ENCODE data around the gene BMPER. TPM values are rescaled to one million over a fixed set of nuclear protein-coding genes. Genes with fewer than 3 reads are reported as not detected.

The BMPER gene
- total and polyA plus RNA-seq, 2 experiments from 2014 or later = 40.5 to 97.3 TPM

- Histone ChIP-seq H3K9me2 (ENCODE audit: insufficient read depth) (no peaks in the 10 kb centered on the region), H3K4me1 (ENCODE audit: insufficient read depth) (no peaks in the 10 kb centered on the region), H3F3A (ENCODE audit: insufficient read depth) (no peaks in the 10 kb centered on the region), H3K27ac (no peak overlapping the region), H3K4me2 (ENCODE audit: unreplicated experiment) (no peak overlapping the region), H3K4me3 (no peak overlapping the region), H4K20me1 (ENCODE audit: insufficient read depth) (no peaks in the 10 kb centered on the region), H3K9me3 (ENCODE audit: low read depth) (no peaks in the 10 kb centered on the region), H3K27me3 (replicated peaks; ENCODE audit: insufficient read depth) (no peaks in the 10 kb centered on the region), H3K36me3 (ENCODE audit: low read depth) (peaks cover 12% of the 10 kb centered on the region; the same call in 1 of the 2 replicates), H3K9ac (no peak overlapping the region), H3K79me2 (ENCODE audit: insufficient read depth) (0 out of 2 replicates have a peak, but pooled peaks cover 18% of the 10 kb centered on the region), H2AFZ (no peak overlapping the region)
- DNase-seq = no peak
- WGBS, 2 experiments (ENCODE audit: low coverage in 1 of 2, low lambda C conversion rate in 2 of 2, missing lambda C conversion rate in 2 of 2) = 93 to 94% methylated on average over 6 of the region's 6 CpGs
- TF ChIP-seq EZH2phosphoT487 (IDR thresholded peaks at IDR 0.05; ENCODE audit: insufficient read depth, low read depth) (no peak), EZH2 (IDR thresholded peaks at IDR 0.05; ENCODE audit: insufficient read depth, poor library complexity, severe bottlenecking) (no peak)
- in situ Hi-C loops (cut with MboI) = no loop called here
Measured at GRCh38 chr7:33998476-33998875, 93.1 kb downstream of the BMPER start.

DNA sequence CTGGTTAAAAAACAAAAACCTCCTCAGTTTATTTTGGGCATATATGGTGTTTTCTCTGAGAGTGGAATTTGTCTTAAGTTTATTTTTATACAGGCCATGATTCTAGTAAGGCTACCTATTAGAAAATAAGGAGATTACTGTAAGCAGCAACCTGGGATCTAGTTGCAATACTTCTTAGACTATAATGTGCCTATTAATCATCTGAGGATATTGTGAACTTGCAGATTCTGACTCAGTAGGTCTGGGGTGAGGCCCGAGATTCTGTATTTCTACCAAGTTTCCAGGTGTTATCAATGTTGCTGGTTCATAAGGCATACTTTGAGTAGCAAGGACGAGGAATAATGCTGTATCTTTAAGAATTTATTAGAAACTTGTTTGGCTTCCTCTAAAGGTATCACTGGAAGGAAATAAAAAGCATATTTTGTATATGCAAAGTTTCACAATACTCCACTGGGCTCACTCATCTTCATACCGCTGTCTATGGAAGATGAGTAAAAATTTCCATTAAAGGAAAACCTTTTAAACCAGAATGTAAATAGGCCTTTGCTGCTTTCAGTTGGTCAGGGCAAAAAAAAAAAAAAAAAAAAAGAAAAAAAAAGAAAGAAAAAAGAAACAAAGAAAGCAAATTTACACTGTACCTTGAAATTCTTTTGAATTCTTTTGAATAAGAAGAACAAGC lies 105.8 kb downstream of the BMPER start:
- Histone ChIP-seq H2AFZ (no peak overlapping the region), H3K4me1 (ENCODE audit: insufficient read depth) (peaks cover 38% of the 10 kb centered on the region), H3K36me3 (ENCODE audit: low read depth) (peaks cover 8% of the 10 kb centered on the region; the same call in 1 of the 2 replicates), H3K79me2 (ENCODE audit: insufficient read depth) (peaks cover 37% of the 10 kb centered on the region), H3K4me2 (ENCODE audit: unreplicated experiment) (peak overlapping the region; percentile 71), H3K9ac (peak overlapping the region; percentile 52), H3F3A (ENCODE audit: insufficient read depth) (peaks cover 37% of the 10 kb centered on the region), H3K9me2 (ENCODE audit: insufficient read depth) (no peaks in the 10 kb centered on the region), H3K4me3 (peak overlapping the region; percentile 36), H3K9me3 (ENCODE audit: low read depth) (no peaks in the 10 kb centered on the region), H4K20me1 (ENCODE audit: insufficient read depth) (no peaks in the 10 kb centered on the region), H3K27me3 (replicated peaks; ENCODE audit: insufficient read depth) (no peaks in the 10 kb centered on the region), H3K27ac (peak overlapping the region; percentile 76)
- in situ Hi-C loops (cut with MboI) = no loop called here
- no peak for TF ChIP-seq EZH2 (IDR thresholded peaks at IDR 0.05; ENCODE audit: insufficient read depth, poor library complexity, severe bottlenecking)
- no peak for TF ChIP-seq EZH2phosphoT487 (IDR thresholded peaks at IDR 0.05; ENCODE audit: insufficient read depth, low read depth)
- WGBS, 2 experiments (ENCODE audit: low coverage in 1 of 2, low lambda C conversion rate in 2 of 2, missing lambda C conversion rate in 2 of 2) = 26 to 27% methylated on average over 3 of the region's 3 CpGs
- peak; percentile 79 for DNase-seq

GRCh38 chr7:34011696-34012095 lies 106.4 kb downstream of the BMPER start:
- Histone ChIP-seq H3K9ac (peak overlapping the region; percentile 52), H3K27me3 (replicated peaks; ENCODE audit: insufficient read depth) (no peaks in the 10 kb centered on the region), H3K27ac (peak overlapping the region; percentile 76), H3K79me2 (ENCODE audit: insufficient read depth) (peaks cover 31% of the 10 kb centered on the region), H3K9me3 (ENCODE audit: low read depth) (no peaks in the 10 kb centered on the region), H3K9me2 (ENCODE audit: insufficient read depth) (no peaks in the 10 kb centered on the region), H2AFZ (no peak overlapping the region), H3K36me3 (ENCODE audit: low read depth) (peaks cover 10% of the 10 kb centered on the region; the same call in 1 of the 2 replicates), H3F3A (ENCODE audit: insufficient read depth) (peaks cover 37% of the 10 kb centered on the region), H4K20me1 (ENCODE audit: insufficient read depth) (no peaks in the 10 kb centered on the region), H3K4me3 (peak overlapping the region; percentile 36), H3K4me2 (ENCODE audit: unreplicated experiment) (peak overlapping the region; percentile 71), H3K4me1 (ENCODE audit: insufficient read depth) (peaks cover 38% of the 10 kb centered on the region)
- no peak for TF ChIP-seq EZH2phosphoT487 (IDR thresholded peaks at IDR 0.05; ENCODE audit: insufficient read depth, low read depth)
- no peak for TF ChIP-seq EZH2 (IDR thresholded peaks at IDR 0.05; ENCODE audit: insufficient read depth, poor library complexity, severe bottlenecking)
- peak; percentile 63 for DNase-seq
- whole genome bisulfite sequencing, 2 experiments (ENCODE audit: low coverage in 1 of 2, low lambda C conversion rate in 2 of 2, missing lambda C conversion rate in 2 of 2) = 0 to 3% methylated on average over 1 of the region's 1 CpG
- in situ Hi-C loops (cut with MboI) = no loop called here

GRCh38 chr7:34013421-34013820 lies 108.1 kb downstream of the BMPER start:
- Histone ChIP-seq H3K27ac (peak overlapping the region; percentile 76; the same call in 1 of the 2 replicates), H3K4me3 (no peak overlapping the region), H2AFZ (no peak overlapping the region), H3K9me3 (ENCODE audit: low read depth) (no peaks in the 10 kb centered on the region), H3K36me3 (ENCODE audit: low read depth) (peaks cover 14% of the 10 kb centered on the region), H3K4me1 (ENCODE audit: insufficient read depth) (peaks cover 38% of the 10 kb centered on the region), H3K9me2 (ENCODE audit: insufficient read depth) (no peaks in the 10 kb centered on the region), H3K27me3 (replicated peaks; ENCODE audit: insufficient read depth) (no peaks in the 10 kb centered on the region), H3K4me2 (ENCODE audit: unreplicated experiment) (peak overlapping the region; percentile 2), H4K20me1 (ENCODE audit: insufficient read depth) (no peaks in the 10 kb centered on the region), H3K9ac (no peak overlapping the region), H3F3A (ENCODE audit: insufficient read depth) (peaks cover 37% of the 10 kb centered on the region), H3K79me2 (ENCODE audit: insufficient read depth) (peaks cover 19% of the 10 kb centered on the region; the same call in 1 of the 2 replicates)
- DNase-seq = peak; percentile 39
- TF ChIP-seq EZH2 (IDR thresholded peaks at IDR 0.05; ENCODE audit: insufficient read depth, poor library complexity, severe bottlenecking) = no peak
- no peak for TF ChIP-seq EZH2phosphoT487 (IDR thresholded peaks at IDR 0.05; ENCODE audit: insufficient read depth, low read depth)
- WGBS, 2 experiments (ENCODE audit: low coverage in 1 of 2, low lambda C conversion rate in 2 of 2, missing lambda C conversion rate in 2 of 2) = 98 to 100% methylated on average over 1 of the region's 1 CpG
- in situ Hi-C loops (cut with MboI) = no loop called here
